Activated T-cell treated with anti-CD3 and anti-CD28 coated beads, Interleukin-2, amount 50 U/mL, for 1 hour (primary cell): Measurements from ENCODE around the gene KANSL1.
"Not testable (repeated sequence)": the region's sequence is repeated elsewhere in the genome, so short reads cannot be mapped to it uniquely, and the experiment has no call there.

ENCODE experiments used
- DNase-seq: peaks from one replicate; pipeline ENCODE4 v3.0.0-alpha.2; 2020

The KANSL1 gene

DNA sequence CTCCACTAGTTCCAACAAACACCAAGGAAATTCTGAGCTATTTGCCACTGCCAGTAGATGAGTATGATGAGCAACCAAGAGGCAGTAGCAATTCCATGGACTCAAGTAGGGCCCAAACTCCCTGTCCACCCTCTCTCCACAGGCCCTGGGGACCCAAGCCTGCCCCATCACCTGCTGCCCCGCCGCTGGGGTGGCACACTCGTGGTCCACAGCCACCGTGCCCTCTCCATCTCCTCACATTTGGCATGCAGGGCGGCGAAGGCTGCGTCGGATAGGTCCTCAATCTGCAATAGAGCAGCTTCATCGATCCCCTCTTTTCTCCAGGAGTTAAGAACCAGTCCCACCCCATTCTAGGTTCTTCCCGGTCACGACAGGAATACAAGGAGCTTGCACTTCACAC lies 160.3 kb downstream of the KANSL1 start:
- DNase-seq: no peak

DNA sequence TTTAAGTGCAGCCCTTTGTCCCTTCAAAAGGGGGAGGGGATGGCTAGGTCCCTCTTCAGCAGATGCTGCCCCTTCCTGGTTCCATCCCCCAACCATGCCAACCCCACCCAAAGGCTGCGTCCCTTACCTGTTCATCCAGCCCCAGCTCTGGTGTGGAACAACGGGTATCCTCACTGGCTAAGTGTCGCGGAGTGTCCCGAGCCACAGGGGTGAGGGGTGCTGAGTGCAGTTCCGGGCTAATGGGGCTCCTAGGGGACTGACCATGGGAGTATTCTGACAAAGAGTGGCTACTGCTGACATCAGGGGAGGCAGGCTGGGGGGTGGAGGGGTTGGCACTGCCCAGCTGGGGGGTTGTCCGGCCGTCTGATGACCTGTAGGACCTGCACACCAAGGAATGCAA lies 161.3 kb downstream of the KANSL1 start:
- no peak for DNase-seq

DNA sequence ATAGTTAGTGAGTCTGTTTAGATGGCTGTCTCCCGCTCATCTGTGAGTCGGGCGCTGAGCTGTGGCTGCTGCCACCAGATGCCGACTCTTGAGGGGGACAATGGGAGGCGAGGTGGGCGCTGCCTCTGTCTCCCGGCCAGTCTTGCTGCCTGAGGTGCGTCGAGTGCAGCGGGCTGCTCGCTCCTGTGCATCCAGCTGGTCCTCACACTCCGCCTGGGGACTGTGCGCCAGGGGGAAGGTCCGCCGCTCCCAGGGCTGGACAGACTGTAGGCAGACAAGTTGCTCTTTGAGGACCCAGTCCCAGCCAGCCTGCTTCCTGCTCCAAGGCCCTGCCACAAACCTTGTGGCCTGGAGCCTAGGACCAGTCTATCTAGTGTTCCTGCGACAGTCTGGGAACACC lies 161.8 kb downstream of the KANSL1 start:
- no peak for DNase-seq

DNA sequence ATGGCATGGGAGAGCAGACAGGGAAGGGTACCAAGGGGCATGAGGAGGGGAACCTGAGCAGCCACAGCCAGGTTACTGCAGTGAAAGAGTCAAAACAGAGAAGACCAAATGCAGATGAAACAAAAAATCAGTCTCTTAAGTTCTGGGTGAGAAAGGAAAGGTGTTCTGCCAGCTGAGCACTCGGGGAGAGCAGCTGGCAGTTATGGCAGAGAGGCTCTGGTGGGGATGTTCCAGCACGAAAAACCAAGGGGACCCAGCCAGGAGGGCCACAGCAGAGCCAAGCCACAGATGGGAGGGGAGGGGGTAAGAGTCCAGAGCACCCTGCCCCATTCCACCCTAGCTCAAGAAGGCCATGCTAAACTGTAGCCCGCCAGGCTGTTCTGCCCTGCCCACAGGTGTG lies 162.5 kb downstream of the KANSL1 start:
- no peak for DNase-seq

DNA sequence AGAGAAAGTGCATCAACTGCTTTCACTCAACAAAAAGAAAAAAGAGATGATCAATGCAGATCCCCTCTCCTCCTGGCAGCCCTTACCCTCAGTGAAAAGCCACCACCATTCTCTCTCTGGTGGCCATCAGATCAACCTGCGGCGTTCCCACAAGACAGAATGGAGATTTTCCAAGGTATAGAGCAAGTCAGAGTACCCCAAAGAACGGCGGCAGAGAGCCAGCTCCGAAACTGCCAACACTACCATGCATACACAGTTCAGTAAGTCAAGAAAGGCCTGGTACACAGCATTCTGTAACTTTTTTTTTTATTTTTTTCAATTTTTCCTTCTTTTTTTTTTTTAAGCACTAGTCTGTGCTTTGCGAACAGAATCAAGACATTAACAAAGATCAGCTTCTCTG lies 163.6 kb downstream of the KANSL1 start:
- DNase-seq: no peak

DNA sequence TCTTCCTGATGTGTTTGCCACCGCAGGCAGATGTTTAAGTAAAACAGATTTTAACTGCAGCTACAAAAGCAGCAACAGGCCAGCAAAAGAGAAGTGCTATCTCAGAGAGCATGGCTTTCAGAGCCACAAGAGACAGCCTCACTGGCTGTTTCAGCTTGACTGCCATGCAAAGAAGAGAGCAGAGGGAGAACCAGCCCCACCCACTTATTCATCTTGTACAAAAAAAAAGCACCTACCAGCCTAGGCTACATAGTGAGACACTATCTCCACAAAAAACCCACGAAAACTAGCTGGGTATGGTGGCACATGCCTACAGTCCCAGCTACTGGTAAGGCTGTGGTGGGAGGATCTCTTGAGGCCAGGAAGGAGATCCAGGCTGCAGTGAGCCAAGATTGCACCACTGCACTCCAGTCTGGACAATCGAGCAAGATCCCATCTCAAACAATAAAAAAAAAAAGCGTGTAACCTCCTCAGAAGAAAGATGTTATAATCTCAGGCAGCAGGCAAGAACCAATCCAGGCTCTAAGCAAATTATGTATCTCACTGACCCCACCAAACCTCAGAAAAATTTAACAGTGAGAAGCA lies 164.2 kb downstream of the KANSL1 start:
- no peak for DNase-seq

DNA sequence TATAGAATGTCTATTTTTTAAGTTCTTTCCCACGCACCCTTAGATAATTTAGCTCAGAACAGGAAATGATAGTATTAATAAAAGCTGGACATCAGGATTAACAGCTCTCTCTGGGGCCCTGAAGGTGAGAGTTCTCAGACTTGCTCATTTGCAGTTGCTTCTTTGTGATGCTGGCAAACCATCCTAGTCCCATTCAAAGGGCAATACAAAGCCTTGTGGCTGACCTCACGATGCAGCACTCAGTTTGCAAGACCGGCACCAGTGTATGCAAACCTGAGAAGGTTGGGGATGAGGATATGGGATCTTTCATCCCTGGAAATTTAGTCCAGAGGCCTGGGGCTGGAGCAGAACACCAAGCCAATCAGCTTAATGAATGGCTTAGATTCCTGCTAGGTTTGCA lies 164.9 kb downstream of the KANSL1 start:
- DNase-seq: no peak

DNA sequence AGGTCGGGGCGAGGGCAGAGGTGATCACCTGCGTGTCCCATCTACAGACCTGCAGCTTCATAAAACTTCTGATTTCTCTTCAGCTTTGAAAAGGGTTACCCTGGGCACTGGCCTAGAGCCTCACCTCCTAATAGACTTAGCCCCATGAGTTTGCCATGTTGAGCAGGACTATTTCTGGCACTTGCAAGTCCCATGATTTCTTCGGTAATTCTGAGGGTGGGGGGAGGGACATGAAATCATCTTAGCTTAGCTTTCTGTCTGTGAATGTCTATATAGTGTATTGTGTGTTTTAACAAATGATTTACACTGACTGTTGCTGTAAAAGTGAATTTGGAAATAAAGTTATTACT lies 165.3 kb downstream of the KANSL1 start:
- DNase-seq: no peak

DNA sequence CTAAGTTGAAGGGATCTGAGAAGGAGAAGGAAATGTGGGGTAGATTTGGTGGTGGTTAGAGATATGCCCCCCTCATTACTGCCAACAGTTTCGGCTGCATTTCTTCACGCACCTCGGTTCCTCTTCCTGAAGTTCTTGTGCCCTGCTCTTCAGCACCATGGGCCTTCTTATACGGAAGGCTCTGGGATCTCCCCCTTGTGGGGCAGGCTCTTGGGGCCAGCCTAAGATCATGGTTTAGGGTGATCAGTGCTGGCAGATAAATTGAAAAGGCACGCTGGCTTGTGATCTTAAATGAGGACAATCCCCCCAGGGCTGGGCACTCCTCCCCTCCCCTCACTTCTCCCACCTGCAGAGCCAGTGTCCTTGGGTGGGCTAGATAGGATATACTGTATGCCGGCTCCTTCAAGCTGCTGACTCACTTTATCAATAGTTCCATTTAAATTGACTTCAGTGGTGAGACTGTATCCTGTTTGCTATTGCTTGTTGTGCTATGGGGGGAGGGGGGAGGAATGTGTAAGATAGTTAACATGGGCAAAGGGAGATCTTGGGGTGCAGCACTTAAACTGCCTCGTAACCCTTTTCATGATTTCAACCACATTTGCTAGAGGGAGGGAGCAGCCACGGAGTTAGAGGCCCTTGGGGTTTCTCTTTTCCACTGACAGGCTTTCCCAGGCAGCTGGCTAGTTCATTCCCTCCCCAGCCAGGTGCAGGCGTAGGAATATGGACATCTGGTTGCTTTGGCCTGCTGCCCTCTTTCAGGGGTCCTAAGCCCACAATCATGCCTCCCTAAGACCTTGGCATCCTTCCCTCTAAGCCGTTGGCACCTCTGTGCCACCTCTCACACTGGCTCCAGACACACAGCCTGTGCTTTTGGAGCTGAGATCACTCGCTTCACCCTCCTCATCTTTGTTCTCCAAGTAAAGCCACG lies 165.9 kb downstream of the KANSL1 start:
- no peak for DNase-seq

DNA sequence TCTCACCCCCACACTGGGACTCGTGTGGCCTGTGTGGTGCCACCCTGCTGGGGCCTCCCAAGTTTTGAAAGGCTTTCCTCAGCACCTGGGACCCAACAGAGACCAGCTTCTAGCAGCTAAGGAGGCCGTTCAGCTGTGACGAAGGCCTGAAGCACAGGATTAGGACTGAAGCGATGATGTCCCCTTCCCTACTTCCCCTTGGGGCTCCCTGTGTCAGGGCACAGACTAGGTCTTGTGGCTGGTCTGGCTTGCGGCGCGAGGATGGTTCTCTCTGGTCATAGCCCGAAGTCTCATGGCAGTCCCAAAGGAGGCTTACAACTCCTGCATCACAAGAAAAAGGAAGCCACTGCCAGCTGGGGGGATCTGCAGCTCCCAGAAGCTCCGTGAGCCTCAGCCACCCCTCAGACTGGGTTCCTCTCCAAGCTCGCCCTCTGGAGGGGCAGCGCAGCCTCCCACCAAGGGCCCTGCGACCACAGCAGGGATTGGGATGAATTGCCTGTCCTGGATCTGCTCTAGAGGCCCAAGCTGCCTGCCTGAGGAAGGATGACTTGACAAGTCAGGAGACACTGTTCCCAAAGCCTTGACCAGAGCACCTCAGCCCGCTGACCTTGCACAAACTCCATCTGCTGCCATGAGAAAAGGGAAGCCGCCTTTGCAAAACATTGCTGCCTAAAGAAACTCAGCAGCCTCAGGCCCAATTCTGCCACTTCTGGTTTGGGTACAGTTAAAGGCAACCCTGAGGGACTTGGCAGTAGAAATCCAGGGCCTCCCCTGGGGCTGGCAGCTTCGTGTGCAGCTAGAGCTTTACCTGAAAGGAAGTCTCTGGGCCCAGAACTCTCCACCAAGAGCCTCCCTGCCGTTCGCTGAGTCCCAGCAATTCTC lies 166.8 kb downstream of the KANSL1 start:
- DNase-seq: no peak

DNA sequence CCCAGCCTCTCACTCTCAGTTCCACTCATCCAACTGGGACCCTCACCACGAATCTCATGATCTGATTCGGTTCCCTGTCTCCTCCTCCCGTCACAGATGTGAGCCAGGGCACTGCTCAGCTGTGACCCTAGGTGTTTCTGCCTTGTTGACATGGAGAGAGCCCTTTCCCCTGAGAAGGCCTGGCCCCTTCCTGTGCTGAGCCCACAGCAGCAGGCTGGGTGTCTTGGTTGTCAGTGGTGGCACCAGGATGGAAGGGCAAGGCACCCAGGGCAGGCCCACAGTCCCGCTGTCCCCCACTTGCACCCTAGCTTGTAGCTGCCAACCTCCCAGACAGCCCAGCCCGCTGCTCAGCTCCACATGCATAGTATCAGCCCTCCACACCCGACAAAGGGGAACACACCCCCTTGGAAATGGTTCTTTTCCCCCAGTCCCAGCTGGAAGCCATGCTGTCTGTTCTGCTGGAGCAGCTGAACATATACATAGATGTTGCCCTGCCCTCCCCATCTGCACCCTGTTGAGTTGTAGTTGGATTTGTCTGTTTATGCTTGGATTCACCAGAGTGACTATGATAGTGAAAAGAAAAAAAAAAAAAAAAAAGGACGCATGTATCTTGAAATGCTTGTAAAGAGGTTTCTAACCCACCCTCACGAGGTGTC lies 167.6 kb downstream of the KANSL1 start:
- no peak for DNase-seq

DNA sequence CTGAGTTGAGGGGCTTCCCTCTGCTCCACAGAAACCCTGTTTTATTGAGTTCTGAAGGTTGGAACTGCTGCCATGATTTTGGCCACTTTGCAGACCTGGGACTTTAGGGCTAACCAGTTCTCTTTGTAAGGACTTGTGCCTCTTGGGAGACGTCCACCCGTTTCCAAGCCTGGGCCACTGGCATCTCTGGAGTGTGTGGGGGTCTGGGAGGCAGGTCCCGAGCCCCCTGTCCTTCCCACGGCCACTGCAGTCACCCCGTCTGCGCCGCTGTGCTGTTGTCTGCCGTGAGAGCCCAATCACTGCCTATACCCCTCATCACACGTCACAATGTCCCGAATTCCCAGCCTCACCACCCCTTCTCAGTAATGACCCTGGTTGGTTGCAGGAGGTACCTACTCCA lies 168.2 kb downstream of the KANSL1 start:
- no peak for DNase-seq

DNA sequence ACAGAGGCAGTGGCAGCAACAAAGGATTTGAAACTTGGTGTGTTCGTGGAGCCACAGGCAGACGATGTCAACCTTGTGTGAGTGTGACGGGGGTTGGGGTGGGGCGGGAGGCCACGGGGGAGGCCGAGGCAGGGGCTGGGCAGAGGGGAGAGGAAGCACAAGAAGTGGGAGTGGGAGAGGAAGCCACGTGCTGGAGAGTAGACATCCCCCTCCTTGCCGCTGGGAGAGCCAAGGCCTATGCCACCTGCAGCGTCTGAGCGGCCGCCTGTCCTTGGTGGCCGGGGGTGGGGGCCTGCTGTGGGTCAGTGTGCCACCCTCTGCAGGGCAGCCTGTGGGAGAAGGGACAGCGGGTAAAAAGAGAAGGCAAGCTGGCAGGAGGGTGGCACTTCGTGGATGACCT lies 168.6 kb downstream of the KANSL1 start:
- no peak for DNase-seq

DNA sequence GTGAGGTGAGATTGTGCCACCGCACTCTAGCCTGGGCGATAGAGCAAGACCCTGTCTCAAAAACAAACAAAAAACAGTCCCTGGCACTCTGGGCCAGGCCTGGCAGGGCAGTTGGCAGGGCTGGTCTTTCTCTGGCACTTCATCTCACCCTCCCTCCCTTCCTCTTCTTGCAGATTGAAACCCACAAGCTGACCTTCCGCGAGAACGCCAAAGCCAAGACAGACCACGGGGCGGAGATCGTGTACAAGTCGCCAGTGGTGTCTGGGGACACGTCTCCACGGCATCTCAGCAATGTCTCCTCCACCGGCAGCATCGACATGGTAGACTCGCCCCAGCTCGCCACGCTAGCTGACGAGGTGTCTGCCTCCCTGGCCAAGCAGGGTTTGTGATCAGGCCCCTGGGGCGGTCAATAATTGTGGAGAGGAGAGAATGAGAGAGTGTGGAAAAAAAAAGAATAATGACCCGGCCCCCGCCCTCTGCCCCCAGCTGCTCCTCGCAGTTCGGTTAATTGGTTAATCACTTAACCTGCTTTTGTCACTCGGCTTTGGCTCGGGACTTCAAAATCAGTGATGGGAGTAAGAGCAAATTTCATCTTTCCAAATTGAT lies 169.3 kb downstream of the KANSL1 start:
- no peak for DNase-seq

DNA sequence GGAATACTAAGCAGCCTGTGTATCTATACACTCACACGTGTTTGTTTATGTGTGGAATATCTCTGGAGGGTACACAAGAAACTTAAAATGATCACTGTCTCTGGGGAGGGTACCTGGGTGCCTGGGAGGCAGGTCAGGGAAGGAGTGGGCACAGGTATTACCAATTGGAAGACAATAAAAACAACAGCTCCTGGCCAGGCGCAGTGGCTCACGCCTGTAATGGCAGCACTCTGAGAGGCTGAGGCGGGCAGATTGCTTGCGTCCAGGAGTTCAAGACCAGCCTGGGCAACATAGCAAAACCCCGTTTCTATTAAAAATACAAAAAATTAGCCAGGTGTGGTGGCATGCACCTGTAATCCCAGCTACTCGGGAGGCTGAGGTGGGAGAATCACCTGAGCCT lies 169.9 kb downstream of the KANSL1 start:
- DNase-seq: not testable (repeated sequence)

DNA sequence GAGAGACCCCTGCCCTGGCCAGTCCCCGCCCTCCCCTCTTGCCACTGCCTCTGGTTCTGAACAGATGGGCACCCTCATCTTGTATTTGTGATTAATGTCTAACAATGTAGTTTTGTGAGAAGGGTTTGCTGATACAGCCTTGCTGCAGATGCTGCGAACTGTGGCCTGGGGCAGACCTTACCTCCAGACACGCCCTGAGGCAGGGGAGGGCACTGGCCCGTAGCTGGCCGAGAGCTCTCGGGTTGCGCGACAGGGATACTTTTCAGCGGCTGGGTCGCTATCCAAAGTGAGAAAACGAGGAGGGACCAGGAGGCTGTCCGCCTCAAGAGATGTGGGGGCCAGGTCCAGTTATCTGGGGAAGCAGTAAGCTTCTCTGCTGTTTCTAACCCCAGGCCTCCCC lies 172.2 kb downstream of the KANSL1 start:
- no peak for DNase-seq

DNA sequence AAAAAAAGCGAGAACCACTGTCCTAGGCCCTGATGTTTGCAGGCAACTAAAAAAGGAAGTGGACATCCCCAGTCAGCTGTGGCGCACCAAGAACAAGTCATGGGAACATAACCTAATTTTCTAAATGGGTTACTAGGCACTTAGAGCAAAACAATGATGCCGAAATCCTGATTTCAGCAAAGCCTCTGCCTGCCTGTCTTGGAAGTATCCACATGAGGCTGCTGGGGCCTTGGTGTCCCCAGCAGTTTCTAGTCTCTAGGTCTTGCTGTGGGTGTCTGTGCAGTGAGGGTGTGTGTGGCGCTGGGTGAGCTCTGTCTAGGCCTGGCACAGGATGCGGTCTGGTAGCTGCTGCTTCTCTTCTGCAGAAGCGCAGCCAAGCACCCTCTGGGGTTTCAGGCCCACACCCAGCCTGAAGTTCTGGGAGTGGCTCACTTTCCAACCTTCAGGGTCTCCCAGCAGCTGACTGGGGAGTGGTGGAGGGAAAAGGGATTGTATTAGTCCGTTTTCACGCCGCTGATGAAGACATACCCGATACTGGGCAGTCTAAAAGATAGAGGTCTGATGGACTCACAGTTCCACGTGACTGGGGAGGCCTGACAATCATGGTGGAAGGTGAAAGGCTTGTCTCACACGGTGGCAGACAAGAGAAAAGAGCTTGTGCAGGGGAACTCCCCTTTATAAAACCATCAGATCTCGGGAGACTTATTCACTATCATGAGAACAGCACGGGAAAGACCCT lies 173.0 kb downstream of the KANSL1 start:
- DNase-seq: peak; percentile 50

DNA sequence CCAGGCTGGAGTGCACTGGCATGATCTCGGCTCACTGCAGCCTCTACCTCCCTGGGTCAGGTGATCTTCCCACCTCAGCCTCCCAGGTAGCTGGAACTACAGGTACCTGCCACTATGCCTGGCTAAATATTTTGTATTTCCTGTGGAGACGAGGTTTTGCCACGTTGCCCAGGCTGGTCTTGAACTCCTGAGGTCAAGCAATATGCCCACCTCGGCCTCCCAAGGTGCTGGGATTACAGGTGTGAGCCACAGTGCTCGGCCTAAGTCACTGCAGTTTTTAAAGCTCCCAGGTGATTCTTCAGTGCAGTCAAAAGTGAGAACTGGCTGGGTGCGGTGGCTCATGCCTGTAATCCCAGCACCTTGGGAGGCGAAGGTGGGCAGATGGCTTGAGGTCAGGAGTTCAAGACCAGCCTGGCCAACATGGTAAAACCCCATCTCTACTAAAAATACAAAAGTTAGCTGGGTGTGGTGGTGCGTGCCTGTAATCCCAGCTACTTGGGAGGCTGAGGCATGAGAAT lies 173.8 kb downstream of the KANSL1 start:
- peak; percentile 2 for DNase-seq

DNA sequence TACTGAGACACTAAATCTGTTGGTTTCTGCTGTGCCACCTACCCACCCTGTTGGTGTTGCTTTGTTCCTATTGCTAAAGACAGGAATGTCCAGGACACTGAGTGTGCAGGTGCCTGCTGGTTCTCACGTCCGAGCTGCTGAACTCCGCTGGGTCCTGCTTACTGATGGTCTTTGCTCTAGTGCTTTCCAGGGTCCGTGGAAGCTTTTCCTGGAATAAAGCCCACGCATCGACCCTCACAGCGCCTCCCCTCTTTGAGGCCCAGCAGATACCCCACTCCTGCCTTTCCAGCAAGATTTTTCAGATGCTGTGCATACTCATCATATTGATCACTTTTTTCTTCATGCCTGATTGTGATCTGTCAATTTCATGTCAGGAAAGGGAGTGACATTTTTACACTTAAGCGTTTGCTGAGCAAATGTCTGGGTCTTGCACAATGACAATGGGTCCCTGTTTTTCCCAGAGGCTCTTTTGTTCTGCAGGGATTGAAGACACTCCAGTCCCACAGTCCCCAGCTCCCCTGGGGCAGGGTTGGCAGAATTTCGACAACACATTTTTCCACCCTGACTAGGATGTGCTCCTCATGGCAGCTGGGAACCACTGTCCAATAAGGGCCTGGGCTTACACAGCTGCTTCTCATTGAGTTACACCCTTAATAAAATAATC lies 179.6 kb downstream of the KANSL1 start:
- DNase-seq: no peak

DNA sequence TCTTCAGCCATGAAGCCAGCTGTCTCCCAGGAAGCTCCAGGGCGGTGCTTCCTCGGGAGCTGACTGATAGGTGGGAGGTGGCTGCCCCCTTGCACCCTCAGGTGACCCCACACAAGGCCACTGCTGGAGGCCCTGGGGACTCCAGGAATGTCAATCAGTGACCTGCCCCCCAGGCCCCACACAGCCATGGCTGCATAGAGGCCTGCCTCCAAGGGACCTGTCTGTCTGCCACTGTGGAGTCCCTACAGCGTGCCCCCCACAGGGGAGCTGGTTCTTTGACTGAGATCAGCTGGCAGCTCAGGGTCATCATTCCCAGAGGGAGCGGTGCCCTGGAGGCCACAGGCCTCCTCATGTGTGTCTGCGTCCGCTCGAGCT lies 180.1 kb downstream of the KANSL1 start:
- no peak for DNase-seq

DNA sequence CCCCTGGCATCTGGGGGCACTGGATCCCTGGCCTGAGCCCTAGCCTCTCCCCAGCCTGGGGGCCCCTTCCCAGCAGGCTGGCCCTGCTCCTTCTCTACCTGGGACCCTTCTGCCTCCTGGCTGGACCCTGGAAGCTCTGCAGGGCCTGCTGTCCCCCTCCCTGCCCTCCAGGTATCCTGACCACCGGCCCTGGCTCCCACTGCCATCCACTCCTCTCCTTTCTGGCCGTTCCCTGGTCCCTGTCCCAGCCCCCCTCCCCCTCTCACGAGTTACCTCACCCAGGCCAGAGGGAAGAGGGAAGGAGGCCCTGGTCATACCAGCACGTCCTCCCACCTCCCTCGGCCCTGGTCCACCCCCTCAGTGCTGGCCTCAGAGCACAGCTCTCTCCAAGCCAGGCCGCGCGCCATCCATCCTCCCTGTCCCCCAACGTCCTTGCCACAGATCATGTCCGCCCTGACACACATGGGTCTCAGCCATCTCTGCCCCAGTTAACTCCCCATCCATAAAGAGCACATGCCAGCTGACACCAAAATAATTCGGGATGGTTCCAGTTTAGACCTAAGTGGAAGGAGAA lies 180.6 kb downstream of the KANSL1 start:
- no peak for DNase-seq
